K562 (cell line): Measurements from ENCODE around the gene ARHGAP26. TPM values are rescaled to one million over a fixed set of nuclear protein-coding genes. Genes with fewer than 3 reads are reported as not detected.

Source experiments
- ARID1B ChIP-seq: fragments of 450-650 bp; IDR thresholded peaks from 2 replicates; pipeline ENCODE4 v1.6.1; 2016; ENCODE audit warnings: antibody characterized with exemption, mild to moderate bottlenecking, inconsistent platforms
- ATF1 ChIP-seq, 2 experiments: fragments of 450-650 bp in 1 of 2; IDR thresholded peaks; 2 replicates each; pipeline ENCODE4 v1.6.1; 2016; ENCODE audit warnings: missing compliant biosample characterization in 1 of 2, missing genetic modification characterization in 1 of 2
- BHLHE40 ChIP-seq: IDR thresholded peaks from 2 replicates; pipeline ENCODE4 v1.6.1; 2011; ENCODE audit warnings: low read length, improper control_type of control experiment
- GATA2 ChIP-seq: sonication (generic); formaldehyde crosslinking; IDR thresholded peaks from 2 replicates; pipeline ENCODE4 v1.4.0; 2020; ENCODE audit warnings: mild to moderate bottlenecking, missing genetic modification reagents
- MAZ ChIP-seq, 2 experiments: fragments of 450-650 bp in 1 of 2; sonication (generic) in 1 of 2; formaldehyde crosslinking; IDR thresholded peaks in 1 of 2; conservative IDR thresholded peaks in 1 of 2; 2 replicates each; pipeline versions ENCODE4 v1.4.0 to v1.5.0; 2020; ENCODE audit warnings: mild to moderate bottlenecking in 1 of 2, missing genetic modification reagents in 1 of 2
- MTA2 ChIP-seq: fragments of 450-650 bp; IDR thresholded peaks from 2 replicates; pipeline ENCODE4 v1.6.1; 2016; ENCODE audit warnings: low read depth
- MTA3 ChIP-seq: fragments of 450-650 bp; formaldehyde crosslinking; IDR thresholded peaks from 2 replicates; pipeline ENCODE4 v1.6.1; 2017; ENCODE audit warnings: mild to moderate bottlenecking, borderline replicate concordance
- PHF8 ChIP-seq: fragments of 200-600 bp; sonication (generic); IDR thresholded peaks from 2 replicates; pipeline ENCODE4 v1.6.1; 2012; ENCODE audit warnings: mixed run types, mild to moderate bottlenecking, inconsistent platforms, low read length, moderate library complexity, borderline replicate concordance
- PYGO2 ChIP-seq: fragments of 450-650 bp; IDR thresholded peaks from 2 replicates; pipeline ENCODE4 v1.6.1; 2016; ENCODE audit warnings: mild to moderate bottlenecking, missing genetic modification characterization, moderate library complexity, missing compliant biosample characterization
- SMARCA4 ChIP-seq: fragments of 450-650 bp; IDR thresholded peaks from 2 replicates; pipeline ENCODE4 v1.6.1; 2016
- SMARCC2 ChIP-seq: fragments of 450-650 bp; IDR thresholded peaks from 2 replicates; pipeline ENCODE4 v1.6.1; 2017; ENCODE audit warnings: antibody characterized with exemption, moderate library complexity, mild to moderate bottlenecking, low read depth
- STAT5A ChIP-seq: IDR thresholded peaks from 2 replicates; pipeline ENCODE4 v1.6.1; 2012; ENCODE audit warnings: low read length, inconsistent platforms, borderline replicate concordance
- TBP ChIP-seq: optimal IDR thresholded peaks from 2 replicates; pipeline ENCODE3; 2011; ENCODE audit warnings: low read depth, low read length, improper control_type of control experiment
- TCF3 ChIP-seq: sonication (generic); formaldehyde crosslinking; IDR thresholded peaks from 2 replicates; pipeline ENCODE4 v1.4.0; 2020; ENCODE audit warnings: mild to moderate bottlenecking, missing genetic modification reagents
- ZNF778 ChIP-seq: fragments of 450-650 bp; formaldehyde crosslinking; IDR thresholded peaks from 2 replicates; pipeline ENCODE4 v1.4.0; 2020; ENCODE audit warnings: mild to moderate bottlenecking, moderate library complexity
- ZNF830 ChIP-seq: fragments of 250-450 bp; sonication (Bioruptor Pico); IDR thresholded peaks from 2 replicates; pipeline ENCODE4 v1.5.0; 2021; ENCODE audit warnings: mild to moderate bottlenecking
- polyA plus RNA-seq, 8 experiments: library from polyadenylated mRNA; depleted of rRNA in 4 of 8; stranded (reverse) in 5 of 8; unstranded in 3 of 8; fragments of >200 nt; fragmentation: Nextera tagmentation in 2 of 8; fragmentation: Illumina TruSeq in 1 of 8; extraction: Ambion mirVana in 2 of 8; extraction: Trizol in 1 of 8; gene quantifications; 2 replicates each; pipeline versions ENCODE4 v1.2.1 to v1.2.3, GENCODE V29; 2011 to 2014; ENCODE audit warnings: inconsistent platforms in 1 of 8, missing spikeins in 1 of 8
- total RNA-seq, 7 experiments: library from RNA; depleted of rRNA in 6 of 7; stranded (reverse); fragments of >200 nt in 6 of 7; fragmentation: Illumina TruSeq in 2 of 7; extraction: Trizol in 2 of 7; gene quantifications; 2 replicates each; pipeline versions ENCODE4 v1.2.1 to v1.2.3, GENCODE V29; 2011 to 2021; ENCODE audit warnings: low replicate concordance in 1 of 7
- TF ChIP-seq, protein P1 (sequence below), 3 experiments: fragments of 200-800 bp in 1 of 3; fragments of 250-450 bp in 1 of 3; fragments of 450-650 bp in 1 of 3; sonication (Bioruptor Pico) in 1 of 3; sonication (Bioruptor generic) in 1 of 3; formaldehyde crosslinking in 1 of 3; IDR thresholded peaks; 2 replicates each; pipeline versions ENCODE4 v1.6.1 to v1.8.0; 2016 to 2022; ENCODE audit warnings: mild to moderate bottlenecking in 2 of 3, missing genetic modification characterization in 2 of 3, missing compliant biosample characterization in 1 of 3, moderate library complexity in 1 of 3
- TF ChIP-seq, protein P2 (sequence below): IDR thresholded peaks from 2 replicates; pipeline ENCODE4 v1.6.1; 2016; ENCODE audit warnings: missing genetic modification characterization, missing compliant biosample characterization
- TF ChIP-seq, protein P3 (sequence below): fragments of 450-650 bp; conservative IDR thresholded peaks from 2 replicates; pipeline ENCODE4 v1.6.1; 2016; ENCODE audit warnings: missing genetic modification characterization, low read depth, mild to moderate bottlenecking, control low read depth, missing compliant biosample characterization

Gene ARHGAP26
- total and polyA plus RNA-seq, 9 of the 15 experiments (the other 6 are each of a cell fraction or from before 2014, with no cell fraction given), result 0.13 to 1.1 (median 0.55) TPM

- TF ChIP-seq BHLHE40, result peak; percentile 53; the same call in 1 of the 2 replicates
- TF ChIP-seq MAZ (CRISPR knock-in tag; conservative IDR thresholded peaks at IDR 0.05 in 1 of 2, IDR thresholded peaks at IDR 0.05 in 1 of 2), result peak in 1 of 2 experiments; percentile 49; a peak in 2 of 4 replicates
- TF ChIP-seq, protein P1, sequence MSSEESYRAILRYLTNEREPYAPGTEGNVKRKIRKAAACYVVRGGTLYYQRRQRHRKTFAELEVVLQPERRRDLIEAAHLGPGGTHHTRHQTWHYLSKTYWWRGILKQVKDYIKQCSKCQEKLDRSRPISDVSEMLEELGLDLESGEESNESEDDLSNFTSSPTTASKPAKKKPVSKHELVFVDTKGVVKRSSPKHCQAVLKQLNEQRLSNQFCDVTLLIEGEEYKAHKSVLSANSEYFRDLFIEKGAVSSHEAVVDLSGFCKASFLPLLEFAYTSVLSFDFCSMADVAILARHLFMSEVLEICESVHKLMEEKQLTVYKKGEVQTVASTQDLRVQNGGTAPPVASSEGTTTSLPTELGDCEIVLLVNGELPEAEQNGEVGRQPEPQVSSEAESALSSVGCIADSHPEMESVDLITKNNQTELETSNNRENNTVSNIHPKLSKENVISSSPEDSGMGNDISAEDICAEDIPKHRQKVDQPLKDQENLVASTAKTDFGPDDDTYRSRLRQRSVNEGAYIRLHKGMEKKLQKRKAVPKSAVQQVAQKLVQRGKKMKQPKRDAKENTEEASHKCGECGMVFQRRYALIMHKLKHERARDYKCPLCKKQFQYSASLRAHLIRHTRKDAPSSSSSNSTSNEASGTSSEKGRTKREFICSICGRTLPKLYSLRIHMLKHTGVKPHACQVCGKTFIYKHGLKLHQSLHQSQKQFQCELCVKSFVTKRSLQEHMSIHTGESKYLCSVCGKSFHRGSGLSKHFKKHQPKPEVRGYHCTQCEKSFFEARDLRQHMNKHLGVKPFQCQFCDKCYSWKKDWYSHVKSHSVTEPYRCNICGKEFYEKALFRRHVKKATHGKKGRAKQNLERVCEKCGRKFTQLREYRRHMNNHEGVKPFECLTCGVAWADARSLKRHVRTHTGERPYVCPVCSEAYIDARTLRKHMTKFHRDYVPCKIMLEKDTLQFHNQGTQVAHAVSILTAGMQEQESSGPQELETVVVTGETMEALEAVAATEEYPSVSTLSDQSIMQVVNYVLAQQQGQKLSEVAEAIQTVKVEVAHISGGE (CRISPR knock-in tag; IDR thresholded peaks at IDR 0.05), result peak in 1 of 3 experiments; percentile 59; a peak in 2 of 6 replicates
- peak; percentile 26 for TF ChIP-seq TBP
- no peak for TF ChIP-seq ZNF778 (CRISPR knock-in tag)
- TF ChIP-seq MTA3, result 0 out of 2 replicates have a peak, but pooled peaks have one; percentile 31
- TF ChIP-seq ATF1 (CRISPR knock-in tag; IDR thresholded peaks at IDR 0.05), result no peak
- 0 out of 2 replicates have a peak, but pooled peaks have one; percentile 24 for TF ChIP-seq ATF1 (tag; IDR thresholded peaks at IDR 0.05)
- TF ChIP-seq, protein P2, sequence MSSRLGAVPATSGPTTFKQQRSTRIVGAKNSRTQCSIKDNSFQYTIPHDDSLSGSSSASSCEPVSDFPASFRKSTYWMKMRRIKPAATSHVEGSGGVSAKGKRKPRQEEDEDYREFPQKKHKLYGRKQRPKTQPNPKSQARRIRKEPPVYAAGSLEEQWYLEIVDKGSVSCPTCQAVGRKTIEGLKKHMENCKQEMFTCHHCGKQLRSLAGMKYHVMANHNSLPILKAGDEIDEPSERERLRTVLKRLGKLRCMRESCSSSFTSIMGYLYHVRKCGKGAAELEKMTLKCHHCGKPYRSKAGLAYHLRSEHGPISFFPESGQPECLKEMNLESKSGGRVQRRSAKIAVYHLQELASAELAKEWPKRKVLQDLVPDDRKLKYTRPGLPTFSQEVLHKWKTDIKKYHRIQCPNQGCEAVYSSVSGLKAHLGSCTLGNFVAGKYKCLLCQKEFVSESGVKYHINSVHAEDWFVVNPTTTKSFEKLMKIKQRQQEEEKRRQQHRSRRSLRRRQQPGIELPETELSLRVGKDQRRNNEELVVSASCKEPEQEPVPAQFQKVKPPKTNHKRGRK, result no peak
- TF ChIP-seq TCF3 (CRISPR knock-in tag), result peak; percentile 83
- TF ChIP-seq PHF8, result peak; percentile 24; the same call in 1 of the 2 replicates
- TF ChIP-seq, protein P3, sequence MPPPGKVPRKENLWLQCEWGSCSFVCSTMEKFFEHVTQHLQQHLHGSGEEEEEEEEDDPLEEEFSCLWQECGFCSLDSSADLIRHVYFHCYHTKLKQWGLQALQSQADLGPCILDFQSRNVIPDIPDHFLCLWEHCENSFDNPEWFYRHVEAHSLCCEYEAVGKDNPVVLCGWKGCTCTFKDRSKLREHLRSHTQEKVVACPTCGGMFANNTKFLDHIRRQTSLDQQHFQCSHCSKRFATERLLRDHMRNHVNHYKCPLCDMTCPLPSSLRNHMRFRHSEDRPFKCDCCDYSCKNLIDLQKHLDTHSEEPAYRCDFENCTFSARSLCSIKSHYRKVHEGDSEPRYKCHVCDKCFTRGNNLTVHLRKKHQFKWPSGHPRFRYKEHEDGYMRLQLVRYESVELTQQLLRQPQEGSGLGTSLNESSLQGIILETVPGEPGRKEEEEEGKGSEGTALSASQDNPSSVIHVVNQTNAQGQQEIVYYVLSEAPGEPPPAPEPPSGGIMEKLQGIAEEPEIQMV (tag), result 0 out of 2 replicates have a peak, but pooled peaks have one; percentile 25
- peak; percentile 68 for TF ChIP-seq SMARCA4
- TF ChIP-seq GATA2 (CRISPR knock-in tag), result peak; percentile 43; the same call in 1 of the 2 replicates
- TF ChIP-seq ZNF830 (CRISPR knock-in tag), result no peak
- peak; percentile 66 for TF ChIP-seq MTA2
- peak; percentile 56; the same call in 1 of the 2 replicates for TF ChIP-seq SMARCC2
- TF ChIP-seq PYGO2 (tag), result no peak
- peak; percentile 87 for TF ChIP-seq ARID1B
- peak; percentile 43; the same call in 1 of the 2 replicates for TF ChIP-seq STAT5A
Measured at GRCh38 chr5:143207563-143208364, 437.6 kb downstream of the ARHGAP26 start (continued).
